ENCODE data around the gene FAM219B.

DNA sequence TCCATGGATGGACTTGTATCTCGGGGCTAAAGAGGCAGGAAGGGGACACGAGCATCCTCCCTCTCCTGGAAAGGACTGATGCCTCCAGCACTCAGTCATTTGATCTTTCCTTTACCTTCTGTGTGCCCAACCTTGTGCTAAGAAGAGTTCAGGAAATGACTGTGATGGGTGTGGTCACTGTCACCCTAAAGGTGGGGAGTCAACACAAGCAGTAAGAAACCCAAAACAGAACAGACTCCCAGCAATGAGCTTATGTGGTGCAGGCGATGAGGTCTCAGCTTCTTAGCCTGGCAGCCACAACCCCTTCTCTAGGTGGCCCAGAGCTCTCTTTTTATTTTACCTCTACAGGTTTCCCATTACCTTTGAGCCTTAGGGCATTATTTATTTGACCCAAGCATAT is 13.0 kb downstream of the FAM219B start:
- TF ChIP-seq EZH2 (IDR thresholded peaks at IDR 0.05) (no peak), POLR2AphosphoS5 (IDR thresholded peaks at IDR 0.05; ENCODE audit: borderline replicate concordance, low read depth, low read length) (no peak), FOXP2 (optimal IDR thresholded peaks at IDR 0.05; ENCODE audit: control extremely low read depth, extremely low read length, insufficient read depth) (no peak)

Measured in SK-N-MC (cell line).